ENCODE results near the gene ATF5. TPM values are rescaled to one million over a fixed set of nuclear protein-coding genes. Genes with fewer than 3 reads are reported as not detected.

Gene ATF5
- polyA plus RNA-seq, 3 donors: 5.8 to 22.1 (median 6.0) TPM

DNA sequence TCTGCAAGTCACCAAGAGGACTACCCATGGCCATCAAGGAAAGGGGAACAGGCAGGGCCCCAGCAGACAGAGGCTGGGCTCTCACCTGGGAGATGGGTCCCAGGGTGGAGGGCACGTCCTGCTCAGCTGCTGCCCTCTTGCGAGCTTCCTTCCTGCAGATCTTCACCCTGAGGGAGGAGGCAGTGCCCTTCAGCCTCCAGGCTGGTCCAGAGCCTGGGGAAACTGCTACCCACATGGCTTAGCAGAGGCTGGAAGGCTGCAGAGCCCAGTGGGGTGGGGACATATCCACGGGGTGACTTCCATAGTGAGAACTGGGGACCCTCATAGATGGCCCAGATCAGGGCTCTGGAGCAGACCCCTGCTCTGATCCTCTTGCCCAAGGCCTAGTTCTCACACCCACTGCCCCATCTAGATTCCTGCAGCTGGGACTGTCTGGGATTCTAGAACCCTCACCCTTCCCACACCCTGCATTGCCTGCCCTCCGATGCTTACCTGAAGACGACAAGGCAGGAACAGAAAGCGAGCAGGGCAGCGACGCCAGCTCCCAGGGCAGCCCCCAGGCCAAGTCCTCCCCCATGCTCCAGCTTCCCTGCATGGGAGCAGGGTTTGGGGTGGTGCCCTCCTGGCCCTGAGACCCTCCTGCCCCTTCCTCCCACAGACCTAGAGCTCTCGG, 22.9 kb downstream of the ATF5 start:
- 72% methylated on average over 3 of the region's 9 CpGs for WGBS (ENCODE audit: insufficient coverage)
- peaks cover 0 to 1% (median 0%) of the 10 kb centered on the region in 7 donors for H3K9me3 Mint-ChIP-seq
- intact Hi-C loops (cut with micrococcal nuclease): no loop called here
- Histone ChIP-seq H3K4me1 (ENCODE audit: control insufficient read depth in 1 of 2, insufficient read depth in 2 of 2, low read length in 2 of 2) (peaks cover 49 to 53% of the 10 kb centered on the region in 2 donors), H3K9ac (ENCODE audit: insufficient read depth, low read length, poor library complexity, severe bottlenecking) (no peak overlapping the region), H3K36me3 (replicated peaks in 1 of 2; ENCODE audit: control insufficient read depth in 1 of 2, insufficient read depth in 2 of 2, low read length in 2 of 2) (no peaks in the 10 kb centered on the region), H3K27me3 (ENCODE audit: control insufficient read depth in 2 of 2, insufficient read depth in 2 of 2, low read length in 2 of 2) (no peaks in the 10 kb centered on the region), H3K4me3 (replicated peaks in 1 of 3; ENCODE audit: low read depth in 2 of 3, low read length in 3 of 3) (no peak overlapping the region), H3K27ac (ENCODE audit: low read depth in 1 of 2, low read length in 2 of 2) (no peak overlapping the region), H2AFZ (ENCODE audit: insufficient read depth, low read depth, low read length, poor library complexity, severe bottlenecking) (no peak overlapping the region), H4K20me1 (ENCODE audit: insufficient read depth, low read length) (no peaks in the 10 kb centered on the region), H3K79me2 (ENCODE audit: insufficient read depth, low read length) (no peaks in the 10 kb centered on the region), H3K9me3 (replicated peaks in 1 of 2; ENCODE audit: control insufficient read depth in 1 of 2, insufficient read depth in 1 of 2, low read length in 2 of 2) (no peaks in the 10 kb centered on the region), H3K4me2 (replicated peaks; ENCODE audit: extremely low read depth, low read length, poor library complexity, severe bottlenecking) (no peak overlapping the region)
- no peaks in the 10 kb centered on the region for H3K36me3 Mint-ChIP-seq
- H3K4me1 Mint-ChIP-seq: peaks cover 58% of the 10 kb centered on the region
- DNase-seq: no peak
- H3K27ac Mint-ChIP-seq: no peak overlapping the region
- H3K4me3 Mint-ChIP-seq: no peak overlapping the region
- TF ChIP-seq, protein P1, sequence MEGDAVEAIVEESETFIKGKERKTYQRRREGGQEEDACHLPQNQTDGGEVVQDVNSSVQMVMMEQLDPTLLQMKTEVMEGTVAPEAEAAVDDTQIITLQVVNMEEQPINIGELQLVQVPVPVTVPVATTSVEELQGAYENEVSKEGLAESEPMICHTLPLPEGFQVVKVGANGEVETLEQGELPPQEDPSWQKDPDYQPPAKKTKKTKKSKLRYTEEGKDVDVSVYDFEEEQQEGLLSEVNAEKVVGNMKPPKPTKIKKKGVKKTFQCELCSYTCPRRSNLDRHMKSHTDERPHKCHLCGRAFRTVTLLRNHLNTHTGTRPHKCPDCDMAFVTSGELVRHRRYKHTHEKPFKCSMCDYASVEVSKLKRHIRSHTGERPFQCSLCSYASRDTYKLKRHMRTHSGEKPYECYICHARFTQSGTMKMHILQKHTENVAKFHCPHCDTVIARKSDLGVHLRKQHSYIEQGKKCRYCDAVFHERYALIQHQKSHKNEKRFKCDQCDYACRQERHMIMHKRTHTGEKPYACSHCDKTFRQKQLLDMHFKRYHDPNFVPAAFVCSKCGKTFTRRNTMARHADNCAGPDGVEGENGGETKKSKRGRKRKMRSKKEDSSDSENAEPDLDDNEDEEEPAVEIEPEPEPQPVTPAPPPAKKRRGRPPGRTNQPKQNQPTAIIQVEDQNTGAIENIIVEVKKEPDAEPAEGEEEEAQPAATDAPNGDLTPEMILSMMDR (IDR thresholded peaks at IDR 0.05): no peak
- peaks cover 7 to 16% (median 11%) of the 10 kb centered on the region in 3 donors for H3K27me3 Mint-ChIP-seq (ENCODE audit: low read depth in 3 of 3)

DNA sequence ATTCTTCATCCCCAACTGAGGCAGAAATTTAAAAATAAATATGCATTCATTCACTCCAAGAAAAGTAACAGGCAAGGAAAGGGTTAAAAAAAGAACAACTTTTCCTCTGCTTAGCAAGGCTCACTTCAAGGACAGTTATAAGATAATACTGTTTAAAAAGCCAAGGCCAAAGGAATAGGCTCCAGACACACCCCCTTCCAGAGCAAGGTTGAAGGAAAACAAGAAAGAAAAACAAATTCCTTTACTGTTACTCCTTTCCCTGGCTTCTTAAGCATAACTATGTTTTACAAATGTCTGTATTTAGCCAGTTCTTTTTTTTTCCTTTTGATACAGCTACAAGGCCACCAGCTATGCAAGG, 23.5 kb downstream of the ATF5 start:
- Mint-ChIP-seq H3K36me3 (no peaks in the 10 kb centered on the region), H3K27me3 (ENCODE audit: low read depth in 3 of 3) (peaks cover 7 to 16% (median 11%) of the 10 kb centered on the region in 3 donors), H3K4me3 (no peak overlapping the region), H3K9me3 (peaks cover 0 to 1% (median 0%) of the 10 kb centered on the region in 7 donors), H3K4me1 (peaks cover 58% of the 10 kb centered on the region), H3K27ac (no peak overlapping the region)
- Histone ChIP-seq H3K4me2 (replicated peaks; ENCODE audit: extremely low read depth, low read length, poor library complexity, severe bottlenecking) (no peak overlapping the region), H3K9me3 (replicated peaks in 1 of 2; ENCODE audit: control insufficient read depth in 1 of 2, insufficient read depth in 1 of 2, low read length in 2 of 2) (no peaks in the 10 kb centered on the region), H3K36me3 (replicated peaks in 1 of 2; ENCODE audit: control insufficient read depth in 1 of 2, insufficient read depth in 2 of 2, low read length in 2 of 2) (no peaks in the 10 kb centered on the region), H4K20me1 (ENCODE audit: insufficient read depth, low read length) (no peaks in the 10 kb centered on the region), H3K27ac (ENCODE audit: low read depth in 1 of 2, low read length in 2 of 2) (no peak overlapping the region), H3K27me3 (ENCODE audit: control insufficient read depth in 2 of 2, insufficient read depth in 2 of 2, low read length in 2 of 2) (no peaks in the 10 kb centered on the region), H3K4me1 (ENCODE audit: control insufficient read depth in 1 of 2, insufficient read depth in 2 of 2, low read length in 2 of 2) (peaks cover 49 to 53% of the 10 kb centered on the region in 2 donors), H3K9ac (ENCODE audit: insufficient read depth, low read length, poor library complexity, severe bottlenecking) (no peak overlapping the region), H3K4me3 (replicated peaks in 1 of 3; ENCODE audit: low read depth in 2 of 3, low read length in 3 of 3) (no peak overlapping the region), H2AFZ (ENCODE audit: insufficient read depth, low read depth, low read length, poor library complexity, severe bottlenecking) (no peak overlapping the region), H3K79me2 (ENCODE audit: insufficient read depth, low read length) (no peaks in the 10 kb centered on the region)
- TF ChIP-seq, protein P1 (IDR thresholded peaks at IDR 0.05): no peak
- intact Hi-C loops (cut with micrococcal nuclease): no loop called here
- no peak for DNase-seq

Data from CD14-positive monocyte (primary cell).